Left cardiac atrium (tissue), 4 donors: Measurements from ENCODE around the gene EPC2. TPM values are rescaled to one million over a fixed set of nuclear protein-coding genes. Genes with fewer than 3 reads are reported as not detected.
"Not testable (repeated sequence)": the region's sequence is repeated elsewhere in the genome, so short reads cannot be mapped to it uniquely, and the experiment has no call there.

Source experiments
- ATAC-seq, 2 donors: fragments of 200-7000 bp; cut with Tn5 transposase; one replicate each; pipeline ENCODE4 v1.9.1; 2020; ENCODE audit warnings: mild to moderate bottlenecking in 2 of 2, moderate library complexity in 2 of 2
- DNase-seq: peaks from one replicate; pipeline ENCODE4 v3.0.0-alpha.2; 2020
- intact Hi-C, 2 donors: fragments of 100-400 bp; cut with DNase I; formaldehyde crosslinking; loops; one replicate each; pipeline versions ENCODE4 v1.14.1 to v1.15.1; 2022 to 2023
- total RNA-seq, 2 donors: library from RNA; stranded (reverse); fragmentation: NEBNext Ultra II Directional; extraction: Animal tissue kit (Norgen Biotek cat#: 25700); gene quantifications; one replicate each; pipeline ENCODE4 v1.2.1, GENCODE V29; 2021
- donor health status: DM: no; HTN: yes; CAD: no.
- donor health status: DM: no; HTN: yes; CAD: no; lungs with severe emphysema.
- donor health status: DM: yes; HTN: yes; CAD: no.
- donor health status: Dilated cardiomyopathy.

Gene EPC2
- total RNA-seq, 2 donors from 2014 or later, result 19.1 to 22.3 TPM

DNA sequence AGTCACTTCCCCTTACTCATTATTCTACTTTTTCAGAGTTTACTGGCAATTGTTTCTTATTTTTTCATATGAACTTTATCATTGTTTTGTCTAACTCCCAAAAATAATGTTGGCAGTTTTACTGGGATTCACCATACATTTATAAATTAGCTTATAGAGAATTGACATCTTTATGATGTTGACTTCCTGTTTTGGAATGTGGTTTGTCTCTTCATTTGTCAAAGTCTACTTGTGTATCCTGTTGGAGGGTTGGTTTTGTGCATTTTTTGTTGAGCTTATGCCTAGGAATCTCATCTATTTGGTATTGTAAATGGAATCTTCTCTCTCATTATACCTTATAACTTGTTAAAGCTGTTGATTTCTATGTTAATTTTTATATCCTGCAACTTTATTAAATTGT is 16.4 kb downstream of the EPC2 start:
- ATAC-seq, result no peak

GRCh38 chr2:148662332-148662731 is 17.8 kb downstream of the EPC2 start:
- ATAC-seq, intact Hi-C loops, DNase-seq: not testable (repeated sequence)

More for the DNA sequence above, 16.4 kb downstream of the EPC2 start:
- DNase-seq, result no peak
- intact Hi-C loops, result no loop called here

DNA sequence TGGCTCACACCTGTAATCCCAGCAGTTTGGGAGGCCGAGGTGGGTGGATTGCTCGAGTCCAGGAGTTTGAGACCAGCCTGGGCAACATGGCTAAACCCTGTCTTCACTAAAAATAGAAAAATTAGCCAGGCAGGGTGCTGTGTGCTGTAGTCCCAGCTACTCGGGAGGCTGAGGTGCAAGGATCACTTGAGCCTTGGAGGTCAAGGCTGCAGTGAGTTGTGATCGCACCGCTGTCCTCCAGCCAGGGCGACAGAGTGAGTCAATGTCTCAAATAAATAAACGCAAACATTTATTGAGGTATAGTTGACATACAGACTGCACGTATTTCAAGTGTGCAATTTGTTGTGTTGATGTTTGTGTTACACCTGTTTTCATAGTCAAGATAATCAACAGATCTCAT is 19.7 kb downstream of the EPC2 start:
- ATAC-seq, result no peak
- DNase-seq, result no peak
- intact Hi-C loops, result no loop called here

- no peak for ATAC-seq
- intact Hi-C loops, result no loop called here
Observed at GRCh38 chr2:148666555-148666954, 22.0 kb downstream of the EPC2 start.

GRCh38 chr2:148667113-148667836 is 22.7 kb downstream of the EPC2 start:
- ATAC-seq (no peak), DNase-seq (no peak)
- intact Hi-C loops, result no loop called here

More at GRCh38 chr2:148666555-148666954, 22.0 kb downstream of the EPC2 start:
- DNase-seq, result no peak

DNA sequence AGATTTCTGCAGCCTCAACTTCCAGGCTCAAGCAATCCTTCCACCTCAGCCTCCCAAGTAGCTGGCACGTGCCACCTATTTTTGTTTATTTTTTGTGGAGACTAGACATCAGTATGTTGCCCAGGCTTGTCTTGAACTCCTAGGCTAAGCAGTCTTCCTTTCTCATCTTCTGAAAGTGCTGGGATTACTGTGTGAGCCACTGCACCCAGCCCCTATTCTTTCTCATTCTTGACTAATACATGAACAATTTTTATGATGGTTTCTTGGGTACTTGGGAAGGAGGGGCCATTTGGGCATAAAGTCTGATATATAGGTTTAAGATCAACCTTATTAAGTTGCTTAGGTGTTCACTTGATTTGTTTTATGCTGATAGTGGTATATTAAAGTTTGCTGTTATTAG is 26.2 kb downstream of the EPC2 start:
- no peak for ATAC-seq
- intact Hi-C loops, result no loop called here
- DNase-seq, result no peak

GRCh38 chr2:148674063-148675020 is 29.8 kb downstream of the EPC2 start:
- DNase-seq (no peak), ATAC-seq (no peak)
- intact Hi-C loops, result no loop called here

GRCh38 chr2:148675708-148676107 is 31.2 kb downstream of the EPC2 start:
- DNase-seq (no peak), ATAC-seq (no peak)
- intact Hi-C loops, result no loop called here

- ATAC-seq, DNase-seq, intact Hi-C loops: not testable (repeated sequence)
Observed at GRCh38 chr2:148678302-148679179, 34.0 kb downstream of the EPC2 start.

DNA sequence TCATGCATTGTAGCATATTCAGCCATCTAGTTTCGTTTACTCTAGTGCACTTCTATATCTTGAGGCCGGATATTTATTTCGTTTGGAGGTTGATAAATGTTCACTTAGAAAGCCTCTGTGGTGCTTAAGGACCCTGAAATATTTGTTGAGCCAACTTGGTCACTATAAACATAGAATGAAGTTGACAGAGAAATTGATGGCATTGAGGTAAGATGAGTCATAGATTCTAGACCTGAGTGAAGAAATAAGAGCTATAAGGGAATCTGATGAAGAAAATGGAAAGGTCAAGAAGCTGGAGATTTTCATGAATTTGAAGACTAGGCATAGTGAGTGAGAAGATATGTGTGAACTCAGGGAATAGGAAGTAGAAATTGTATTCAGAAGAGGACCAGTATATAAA is 35.9 kb downstream of the EPC2 start:
- DNase-seq, result no peak
- ATAC-seq, result no peak
- intact Hi-C loops, result no loop called here

GRCh38 chr2:148681443-148681842 is 36.9 kb downstream of the EPC2 start:
- ATAC-seq, result no peak
- no peak for DNase-seq
- intact Hi-C loops, result no loop called here

- ATAC-seq, DNase-seq, intact Hi-C loops: not testable (repeated sequence)
Observed at GRCh38 chr2:148681862-148682261, 37.3 kb downstream of the EPC2 start.

GRCh38 chr2:148684507-148684906 is 40.0 kb downstream of the EPC2 start:
- ATAC-seq (no peak), DNase-seq (no peak)
- intact Hi-C loops, result no loop called here

DNA sequence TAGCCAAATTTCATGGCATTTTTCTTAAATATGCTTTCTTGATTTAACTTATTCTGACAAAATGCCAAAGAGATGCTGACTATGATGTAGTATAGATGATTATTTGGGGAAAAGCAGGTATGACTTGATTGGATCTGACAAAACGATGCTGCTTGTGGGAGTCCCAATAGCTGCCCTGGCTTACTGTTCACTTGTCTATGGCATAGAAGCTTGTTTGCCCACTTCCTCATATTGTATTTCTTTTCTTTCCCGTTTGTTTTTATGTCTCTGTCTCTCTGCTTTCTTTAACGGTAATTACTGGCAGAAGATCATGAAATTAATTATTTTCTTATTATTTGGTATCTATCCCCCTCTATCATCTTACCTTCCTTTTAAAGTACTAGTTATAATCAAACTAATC is 43.0 kb downstream of the EPC2 start:
- no peak for DNase-seq
- no peak for ATAC-seq
- intact Hi-C loops, result no loop called here

DNA sequence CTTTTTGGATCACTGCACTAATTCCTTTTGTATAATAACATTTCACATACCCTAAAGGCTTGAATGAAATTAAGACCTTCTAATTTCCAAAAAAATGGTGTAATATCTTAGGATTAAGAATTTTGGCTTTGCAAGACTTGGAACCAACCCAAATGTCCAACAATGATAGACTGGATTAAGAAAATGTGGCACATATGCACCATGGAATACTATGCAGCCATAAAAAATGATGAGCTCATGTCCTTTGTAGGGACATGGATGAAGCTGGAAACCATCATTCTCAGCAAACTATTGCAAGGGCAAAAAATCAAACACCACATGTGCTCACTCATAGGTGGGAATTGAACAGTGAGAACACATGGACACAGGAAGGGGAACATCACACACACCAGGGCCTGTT is 43.5 kb downstream of the EPC2 start:
- intact Hi-C loops, DNase-seq, ATAC-seq: not testable (repeated sequence)

DNA sequence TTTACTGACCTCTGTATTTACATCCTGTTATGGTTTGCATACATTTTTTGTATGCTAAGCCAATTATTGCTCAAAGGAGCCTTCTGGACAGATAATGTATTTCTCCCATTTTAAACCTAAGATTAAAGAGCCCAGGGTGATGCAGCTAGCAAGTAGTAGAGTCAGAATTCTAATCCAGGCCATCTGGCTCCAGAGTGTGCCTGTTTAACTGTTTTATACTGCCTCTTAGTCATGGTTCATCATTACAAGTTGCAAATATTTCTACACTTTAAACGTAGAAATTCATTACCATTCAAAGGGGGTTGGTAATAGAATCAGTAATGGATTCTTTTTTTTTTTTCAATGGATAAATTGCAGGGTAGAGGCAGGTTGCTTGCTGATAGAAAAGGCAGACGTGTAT is 52.4 kb downstream of the EPC2 start:
- intact Hi-C loops, result no loop called here
- DNase-seq (no peak), ATAC-seq (no peak)

- intact Hi-C loops, result no loop called here
- no peak for ATAC-seq
- DNase-seq, result no peak
Observed at GRCh38 chr2:148699830-148700229, 55.3 kb downstream of the EPC2 start.

DNA sequence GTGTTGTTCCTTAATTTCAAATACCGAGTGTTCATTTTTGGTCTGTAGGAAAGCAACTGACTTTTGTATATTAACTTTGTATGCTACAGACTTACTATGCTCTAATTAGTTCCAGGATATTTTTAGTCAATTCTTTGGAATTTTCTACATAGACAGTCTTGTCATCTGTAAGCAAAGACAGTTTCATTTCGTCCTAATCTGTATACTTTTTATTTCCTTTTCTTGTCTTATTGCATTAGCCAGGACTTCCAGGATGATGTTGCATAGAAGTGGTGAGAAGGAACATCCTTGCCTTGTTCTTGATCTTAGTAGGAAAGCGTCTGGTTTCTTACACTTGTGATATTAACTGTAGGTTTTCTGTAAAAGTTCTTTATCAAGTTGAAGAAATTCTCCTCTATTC is 56.5 kb downstream of the EPC2 start:
- no peak for DNase-seq
- intact Hi-C loops, result no loop called here
- ATAC-seq, result no peak

GRCh38 chr2:148701877-148702276 is 57.3 kb downstream of the EPC2 start:
- DNase-seq (no peak), ATAC-seq (no peak)
- intact Hi-C loops, result no loop called here
